ENCODE data around the gene MYO7A.

DNA sequence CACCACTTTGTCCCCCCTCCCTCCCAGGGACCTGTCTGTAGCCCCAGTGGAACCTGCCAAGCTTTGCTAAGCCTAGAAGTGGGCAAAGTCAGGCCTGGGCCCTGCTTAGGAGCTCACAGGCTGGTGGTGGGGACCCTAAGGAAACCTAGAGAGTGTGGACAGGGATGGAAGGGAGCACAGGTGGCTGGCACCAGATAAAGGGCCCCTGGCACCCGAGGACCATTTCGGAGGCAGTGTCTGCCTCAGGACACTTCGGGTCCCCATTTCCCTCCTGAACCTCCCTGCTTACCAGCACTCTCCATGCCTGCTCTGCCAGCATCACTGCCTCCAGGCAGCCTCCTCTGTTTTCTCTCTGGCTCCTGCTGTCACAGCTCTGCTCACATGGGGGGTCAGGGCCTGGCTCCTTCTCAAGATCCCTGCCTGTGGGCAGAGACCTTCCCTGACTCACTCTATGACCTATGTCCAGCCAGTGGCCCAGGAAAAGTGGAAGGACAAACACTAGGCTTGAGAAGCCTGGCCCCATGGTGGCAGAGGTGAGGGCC is 39.0 kb upstream of the MYO7A start:
- TF ChIP-seq, protein P1, sequence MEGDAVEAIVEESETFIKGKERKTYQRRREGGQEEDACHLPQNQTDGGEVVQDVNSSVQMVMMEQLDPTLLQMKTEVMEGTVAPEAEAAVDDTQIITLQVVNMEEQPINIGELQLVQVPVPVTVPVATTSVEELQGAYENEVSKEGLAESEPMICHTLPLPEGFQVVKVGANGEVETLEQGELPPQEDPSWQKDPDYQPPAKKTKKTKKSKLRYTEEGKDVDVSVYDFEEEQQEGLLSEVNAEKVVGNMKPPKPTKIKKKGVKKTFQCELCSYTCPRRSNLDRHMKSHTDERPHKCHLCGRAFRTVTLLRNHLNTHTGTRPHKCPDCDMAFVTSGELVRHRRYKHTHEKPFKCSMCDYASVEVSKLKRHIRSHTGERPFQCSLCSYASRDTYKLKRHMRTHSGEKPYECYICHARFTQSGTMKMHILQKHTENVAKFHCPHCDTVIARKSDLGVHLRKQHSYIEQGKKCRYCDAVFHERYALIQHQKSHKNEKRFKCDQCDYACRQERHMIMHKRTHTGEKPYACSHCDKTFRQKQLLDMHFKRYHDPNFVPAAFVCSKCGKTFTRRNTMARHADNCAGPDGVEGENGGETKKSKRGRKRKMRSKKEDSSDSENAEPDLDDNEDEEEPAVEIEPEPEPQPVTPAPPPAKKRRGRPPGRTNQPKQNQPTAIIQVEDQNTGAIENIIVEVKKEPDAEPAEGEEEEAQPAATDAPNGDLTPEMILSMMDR (IDR thresholded peaks at IDR 0.05; ENCODE audit: low read length), result no peak
- TF ChIP-seq EZH2 (IDR thresholded peaks at IDR 0.05; ENCODE audit: borderline replicate concordance, low read length), result no peak

All from OCI-LY1 (cell line).